HL-60 (cell line): Measurements from ENCODE around the gene TLR4.
A peak's percentile ranks its signal among the peaks of the same experiment; 100 is the strongest.

Experiments used
- DNase-seq, 2 experiments: peaks; one replicate each; pipeline ENCODE4 v3.0.0-alpha.2; 2010 to 2020; ENCODE audit warnings: low read depth in 1 of 2, low spot score in 1 of 2
- H3K27ac ChIP-seq: fragments of 250-450 bp; sonication (Bioruptor Pico); replicated peaks from 2 replicates; pipeline ENCODE4 v1.5.1; 2020; ENCODE audit warnings: mild to moderate bottlenecking, moderate library complexity
- H3K27me3 ChIP-seq: fragments of 250-450 bp; sonication (Bioruptor Pico); 2 replicates; pipeline ENCODE4 v1.5.1; 2021; ENCODE audit warnings: mild to moderate bottlenecking, moderate library complexity; ENCODE audit not compliant: insufficient read depth, poor library complexity, severe bottlenecking
- H3K4me3 ChIP-seq: replicated peaks from 2 replicates; pipeline ENCODE4 v1.5.1; 2011; ENCODE audit warnings: mild to moderate bottlenecking, control low read depth, low read length; ENCODE audit not compliant: insufficient read depth
- GABPA ChIP-seq: IDR thresholded peaks from 2 replicates; pipeline ENCODE4 v1.6.1; 2012; ENCODE audit warnings: low read depth
- POLR2AphosphoS5 ChIP-seq: IDR thresholded peaks from 2 replicates; pipeline ENCODE4 v1.6.1; 2012; ENCODE audit warnings: low read depth
- REST ChIP-seq: IDR thresholded peaks from 2 replicates; pipeline ENCODE4 v1.6.1; 2012; ENCODE audit warnings: low read depth; ENCODE audit not compliant: insufficient replicate concordance
- SPI1 ChIP-seq: IDR thresholded peaks from 2 replicates; pipeline ENCODE4 v1.6.1; 2012; ENCODE audit warnings: low read depth, mild to moderate bottlenecking, borderline replicate concordance
- TF ChIP-seq, protein P1 (sequence below): IDR thresholded peaks from one replicate; pipeline ENCODE4 v1.5.1; 2011; ENCODE audit warnings: low read length, control low read depth, inconsistent platforms; ENCODE audit not compliant: insufficient read depth

TLR4 gene

GRCh38 chr9:117768750-117769395 lies 64.7 kb downstream of the TLR4 start:
- H3K27me3 ChIP-seq: no peaks in the 10 kb centered on the region
- H3K27ac ChIP-seq: no peak overlapping the region
- TF ChIP-seq SPI1 (no peak), POLR2AphosphoS5 (no peak), REST (no peak), GABPA (no peak)
- TF ChIP-seq, protein P1, sequence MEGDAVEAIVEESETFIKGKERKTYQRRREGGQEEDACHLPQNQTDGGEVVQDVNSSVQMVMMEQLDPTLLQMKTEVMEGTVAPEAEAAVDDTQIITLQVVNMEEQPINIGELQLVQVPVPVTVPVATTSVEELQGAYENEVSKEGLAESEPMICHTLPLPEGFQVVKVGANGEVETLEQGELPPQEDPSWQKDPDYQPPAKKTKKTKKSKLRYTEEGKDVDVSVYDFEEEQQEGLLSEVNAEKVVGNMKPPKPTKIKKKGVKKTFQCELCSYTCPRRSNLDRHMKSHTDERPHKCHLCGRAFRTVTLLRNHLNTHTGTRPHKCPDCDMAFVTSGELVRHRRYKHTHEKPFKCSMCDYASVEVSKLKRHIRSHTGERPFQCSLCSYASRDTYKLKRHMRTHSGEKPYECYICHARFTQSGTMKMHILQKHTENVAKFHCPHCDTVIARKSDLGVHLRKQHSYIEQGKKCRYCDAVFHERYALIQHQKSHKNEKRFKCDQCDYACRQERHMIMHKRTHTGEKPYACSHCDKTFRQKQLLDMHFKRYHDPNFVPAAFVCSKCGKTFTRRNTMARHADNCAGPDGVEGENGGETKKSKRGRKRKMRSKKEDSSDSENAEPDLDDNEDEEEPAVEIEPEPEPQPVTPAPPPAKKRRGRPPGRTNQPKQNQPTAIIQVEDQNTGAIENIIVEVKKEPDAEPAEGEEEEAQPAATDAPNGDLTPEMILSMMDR: no peak
- DNase-seq: peak in 1 of 2 experiments; percentile 24
- H3K4me3 ChIP-seq: no peak overlapping the region

- no peak overlapping the region for H3K4me3 ChIP-seq
- no peak overlapping the region for H3K27ac ChIP-seq
- DNase-seq: no peak
- no peaks in the 10 kb centered on the region for H3K27me3 ChIP-seq
- TF ChIP-seq SPI1 (no peak), GABPA (no peak), REST (no peak), POLR2AphosphoS5 (no peak)
- TF ChIP-seq, protein P1: no peak
These were observed 66.9 kb downstream of the TLR4 start for GRCh38 chr9:117771136-117771535.

GRCh38 chr9:117772960-117773359 lies 68.8 kb downstream of the TLR4 start:
- no peak overlapping the region for H3K4me3 ChIP-seq
- H3K27me3 ChIP-seq: no peaks in the 10 kb centered on the region
- no peak overlapping the region for H3K27ac ChIP-seq
- TF ChIP-seq GABPA (no peak), REST (no peak), POLR2AphosphoS5 (no peak), SPI1 (no peak)
- TF ChIP-seq, protein P1: no peak
- DNase-seq: no peak
